Transverse colon (tissue), 4 donors: Measurements from ENCODE around the gene BLVRA. TPM values are rescaled to one million over a fixed set of nuclear protein-coding genes. Genes with fewer than 3 reads are reported as not detected.

Source experiments
- DNase-seq: peaks from one replicate; pipeline ENCODE4 v3.0.0-alpha.2; 2019
- H3K27ac ChIP-seq, 4 donors: fragments of 200-600 bp; sonication (generic); 2 replicates each; pipeline ENCODE4 v1.5.1; 2016 to 2018; ENCODE audit warnings: inconsistent platforms in 4 of 4
- H3K27me3 ChIP-seq: fragments of 200-600 bp; sonication (generic); 2 replicates; pipeline ENCODE4 v1.5.1; 2017; ENCODE audit warnings: inconsistent platforms
- H3K36me3 ChIP-seq, 4 donors: fragments of 200-600 bp; sonication (generic); 2 replicates each; pipeline ENCODE4 v1.5.1; 2017 to 2019; ENCODE audit warnings: inconsistent platforms in 4 of 4
- H3K4me1 ChIP-seq, 4 donors: fragments of 200-600 bp; sonication (generic); 2 replicates each; pipeline ENCODE4 v1.5.1; 2017 to 2020; ENCODE audit warnings: inconsistent platforms in 4 of 4
- H3K4me3 ChIP-seq, 4 donors: fragments of 200-600 bp; sonication (generic); 1 replicate in 1 of 4; 2 replicates in 3 of 4; pipeline versions ENCODE4 v1.5.1 to v1.6.1; 2017 to 2019; ENCODE audit warnings: inconsistent platforms in 4 of 4
- H3K9me3 ChIP-seq, 2 donors: fragments of 200-600 bp; sonication (generic); 2 replicates each; pipeline ENCODE4 v1.5.1; 2017 to 2019; ENCODE audit warnings: inconsistent platforms in 2 of 2
- EP300 ChIP-seq: sonication (generic); formaldehyde crosslinking; IDR thresholded peaks from one replicate; pipeline ENCODE4 v1.6.1; 2017; ENCODE audit warnings: antibody characterized with exemption, low read depth
- POLR2A ChIP-seq: fragments of 450-650 bp; IDR thresholded peaks from one replicate; pipeline ENCODE4 v1.6.1; 2016; ENCODE audit warnings: antibody characterized with exemption, mild to moderate bottlenecking, moderate library complexity
- POLR2AphosphoS5 ChIP-seq, 3 donors: sonication (generic); formaldehyde crosslinking; IDR thresholded peaks; one replicate each; pipeline ENCODE4 v1.6.1; 2016; ENCODE audit warnings: antibody characterized with exemption in 3 of 3
- WGBS, 2 donors: methylation state at CpG; one replicate each; pipeline ENCODE4 v1.1.5; 2018; ENCODE audit warnings: low coverage in 1 of 2; 5-methylcytosine and 5-hydroxymethylcytosine counted together
- in situ Hi-C, 4 donors: fragments of 200-750 bp; cut with MboI; loops; one replicate each; pipeline versions ENCODE4 v1.15.0 to v1.15.1; 2017; ENCODE audit warnings: low sequenced_read_pairs in 3 of 4, low pct_ligation_motif_present in 1 of 4, low pct_unique_long_range_greater_than_20kb in 1 of 4
- intact Hi-C: fragments of 100-400 bp; cut with DNase I; formaldehyde crosslinking; loops from one replicate; pipeline ENCODE4 v1.15.1; 2023; ENCODE audit warnings: low total_unique reads
- total RNA-seq, 4 donors: library from RNA; depleted of rRNA; stranded (reverse); fragments of >200 nt; gene quantifications; one replicate each; pipeline ENCODE4 v1.1.0, GENCODE V29; 2016
- TF ChIP-seq, protein P1 (sequence below), 5 experiments: fragments of 200-600 bp in 3 of 5; fragments of 450-650 bp in 2 of 5; sonication (generic) in 3 of 5; IDR thresholded peaks; 1 replicate in 2 of 5; 2 replicates in 3 of 5; pipeline ENCODE4 v1.5.1; 2016 to 2017; ENCODE audit warnings: antibody characterized with exemption in 5 of 5, inconsistent platforms in 3 of 5, mild to moderate bottlenecking in 2 of 5, moderate library complexity in 1 of 5

BLVRA gene
- total RNA-seq, 4 donors from 2014 or later = 1.5 to 119 (median 15.9) TPM

DNA sequence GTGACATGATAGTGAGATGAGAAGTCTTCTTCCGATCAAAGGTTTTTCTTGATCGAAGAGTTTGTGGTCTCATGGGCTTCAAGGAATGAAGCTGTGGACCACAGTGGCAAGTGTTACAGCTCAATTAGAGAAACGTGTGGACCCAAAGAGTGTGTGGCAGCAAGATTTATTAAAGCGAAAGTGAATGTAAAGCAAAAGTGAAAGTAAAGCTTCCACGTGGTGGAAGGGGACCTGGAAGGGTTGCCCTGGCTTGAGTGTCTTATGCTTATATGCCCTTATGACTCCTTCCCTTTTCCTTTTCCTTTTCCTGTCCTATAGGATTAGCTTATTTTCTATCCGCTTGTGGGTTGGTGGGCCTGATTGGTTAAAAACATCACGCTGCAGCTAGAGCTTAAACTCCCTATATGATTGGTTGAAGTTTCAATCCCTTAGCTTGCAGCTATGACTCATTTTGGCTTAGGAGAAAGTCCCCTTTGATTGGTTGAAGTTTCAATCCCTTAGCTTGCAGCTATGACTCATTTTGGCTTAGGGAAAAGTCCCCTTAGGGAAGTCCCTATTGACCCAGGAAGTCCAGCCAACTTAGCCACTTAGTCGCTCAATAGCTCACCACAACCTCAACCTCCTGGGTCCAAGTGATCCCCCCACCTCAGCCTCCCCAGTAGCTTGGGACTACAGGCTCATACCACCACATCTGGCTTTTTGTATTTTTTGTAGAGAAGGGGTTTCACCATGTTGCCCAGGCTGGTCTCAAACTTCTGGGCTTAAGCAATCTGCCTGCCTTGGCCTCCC lies 76.2 kb downstream of the BLVRA start:
- Histone ChIP-seq H3K4me3 (peak overlapping the region in 3 of 4 donors; percentile 5 to 32 (median 11)), H3K9me3 (no peaks in the 10 kb centered on the region), H3K27me3 (peaks cover 3% of the 10 kb centered on the region), H3K36me3 (no peaks in the 10 kb centered on the region), H3K27ac (no peak overlapping the region), H3K4me1 (peaks cover 0 to 12% (median 2%) of the 10 kb centered on the region in 4 donors)
- TF ChIP-seq POLR2A (no peak), POLR2AphosphoS5 (IDR thresholded peaks at IDR 0.05) (no peak), EP300 (no peak)
- TF ChIP-seq, protein P1, sequence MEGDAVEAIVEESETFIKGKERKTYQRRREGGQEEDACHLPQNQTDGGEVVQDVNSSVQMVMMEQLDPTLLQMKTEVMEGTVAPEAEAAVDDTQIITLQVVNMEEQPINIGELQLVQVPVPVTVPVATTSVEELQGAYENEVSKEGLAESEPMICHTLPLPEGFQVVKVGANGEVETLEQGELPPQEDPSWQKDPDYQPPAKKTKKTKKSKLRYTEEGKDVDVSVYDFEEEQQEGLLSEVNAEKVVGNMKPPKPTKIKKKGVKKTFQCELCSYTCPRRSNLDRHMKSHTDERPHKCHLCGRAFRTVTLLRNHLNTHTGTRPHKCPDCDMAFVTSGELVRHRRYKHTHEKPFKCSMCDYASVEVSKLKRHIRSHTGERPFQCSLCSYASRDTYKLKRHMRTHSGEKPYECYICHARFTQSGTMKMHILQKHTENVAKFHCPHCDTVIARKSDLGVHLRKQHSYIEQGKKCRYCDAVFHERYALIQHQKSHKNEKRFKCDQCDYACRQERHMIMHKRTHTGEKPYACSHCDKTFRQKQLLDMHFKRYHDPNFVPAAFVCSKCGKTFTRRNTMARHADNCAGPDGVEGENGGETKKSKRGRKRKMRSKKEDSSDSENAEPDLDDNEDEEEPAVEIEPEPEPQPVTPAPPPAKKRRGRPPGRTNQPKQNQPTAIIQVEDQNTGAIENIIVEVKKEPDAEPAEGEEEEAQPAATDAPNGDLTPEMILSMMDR (IDR thresholded peaks at IDR 0.05) = no peak
- intact Hi-C loops = loop anchor here (5.0 to 10.0 kb wide), 2 partner anchors 110 to 262 kb away; partner anchors contain the start of gene COA1
- no peak for DNase-seq
- in situ Hi-C loops = loop anchor here (5.0 to 25.0 kb wide), 8 partner anchors 97 to 900 kb away; partner anchors contain the start of genes STK17A (in 3 of the 4), MRPL32 (in 2 of the 4), PSMA2 (in 2 of the 4) and COA1 (in 1 of the 4)
- 53 to 54% methylated on average over 5 to 8 of the region's 8 CpGs for WGBS, 2 donors

DNA sequence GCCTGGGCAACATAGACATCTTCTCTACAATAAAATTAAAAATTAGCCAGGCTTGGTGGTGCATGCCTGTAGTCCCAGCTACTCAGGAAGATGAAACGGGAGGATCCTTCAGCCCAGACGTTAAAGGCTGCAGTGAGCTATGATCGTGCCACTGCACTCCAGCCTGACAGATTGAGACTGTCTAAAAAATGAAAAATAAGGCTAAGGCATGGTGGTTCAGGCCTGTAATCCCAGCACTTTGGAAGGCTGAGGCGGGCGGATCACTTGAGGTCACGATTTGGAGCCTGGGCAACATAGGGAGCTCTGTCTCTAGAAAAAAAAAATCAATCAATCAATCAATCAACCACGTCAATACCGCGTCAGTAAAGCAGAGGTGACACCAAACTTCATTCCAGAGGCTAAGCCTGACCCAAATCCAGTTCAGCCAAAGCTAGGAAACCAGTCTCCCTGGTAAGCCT lies 79.8 kb downstream of the BLVRA start:
- no peak for DNase-seq
- WGBS, 2 donors = 32 to 69% methylated on average over 3 to 9 of the region's 9 CpGs
- peak overlapping the region in 1 of 4 donors; percentile 17 for H3K27ac ChIP-seq
- no peaks in the 10 kb centered on the region for H3K9me3 ChIP-seq
- intact Hi-C loops (loop anchor here (2.0 to 10.0 kb wide), 2 partner anchors 113 to 255 kb away; partner anchors contain the start of genes COA1 and STK17A), in situ Hi-C loops (loop anchor here (5.0 to 25.0 kb wide), 8 partner anchors 101 to 903 kb away; partner anchors contain the start of genes STK17A (in 3 of the 4), MRPL32 (in 2 of the 4), PSMA2 (in 2 of the 4) and COA1 (in 1 of the 4))
- peaks cover 2% of the 10 kb centered on the region for H3K27me3 ChIP-seq
- H3K4me1 ChIP-seq = peaks cover 0 to 12% (median 2%) of the 10 kb centered on the region in 4 donors
- peak overlapping the region in 1 of 4 donors; percentile 33 for H3K4me3 ChIP-seq
- H3K36me3 ChIP-seq = no peaks in the 10 kb centered on the region
- TF ChIP-seq POLR2AphosphoS5 (IDR thresholded peaks at IDR 0.05) (no peak), POLR2A (no peak), EP300 (no peak)
- TF ChIP-seq, protein P1 (IDR thresholded peaks at IDR 0.05) = no peak

DNA sequence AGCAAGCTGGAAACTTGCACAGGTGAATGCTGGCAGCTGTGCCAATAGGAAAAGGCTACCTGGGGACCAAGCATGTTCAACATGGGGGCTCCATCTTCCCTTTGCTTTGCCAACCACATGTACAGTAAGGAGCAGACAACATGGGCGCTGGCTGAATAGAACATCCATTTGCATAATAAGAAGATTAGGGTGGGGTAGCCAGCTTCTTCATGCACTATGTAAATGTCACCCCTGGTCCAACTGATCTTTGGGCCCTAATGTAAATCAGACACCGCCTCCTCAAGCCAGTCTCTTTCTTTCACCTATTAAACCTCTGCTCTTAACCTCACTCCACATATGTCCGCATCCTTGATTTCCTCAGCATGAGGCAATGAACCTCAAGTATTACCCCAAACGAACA lies 84.8 kb downstream of the BLVRA start:
- 92% methylated on average over 4 of the region's 4 CpGs; no CpG with 5 or more reads in 1 of the 2 donors for WGBS, 2 donors
- Histone ChIP-seq H3K36me3 (no peaks in the 10 kb centered on the region), H3K4me1 (peaks cover 0 to 8% (median 2%) of the 10 kb centered on the region in 4 donors), H3K9me3 (no peaks in the 10 kb centered on the region), H3K4me3 (no peak overlapping the region), H3K27ac (no peak overlapping the region), H3K27me3 (peaks cover 2% of the 10 kb centered on the region)
- DNase-seq = no peak
- TF ChIP-seq POLR2A (no peak), POLR2AphosphoS5 (IDR thresholded peaks at IDR 0.05) (no peak), EP300 (no peak)
- TF ChIP-seq, protein P1 (IDR thresholded peaks at IDR 0.05) = no peak
- intact Hi-C loops = no loop called here
- in situ Hi-C loops = loop anchor here in 3 of 4 donors (25.0 kb wide), 5 partner anchors 106 to 906 kb away; partner anchors contain the start of genes STK17A (in 2 of the 3), COA1 (in 1 of the 3), MRPL32 (in 1 of the 3) and PSMA2 (in 1 of the 3)

DNA sequence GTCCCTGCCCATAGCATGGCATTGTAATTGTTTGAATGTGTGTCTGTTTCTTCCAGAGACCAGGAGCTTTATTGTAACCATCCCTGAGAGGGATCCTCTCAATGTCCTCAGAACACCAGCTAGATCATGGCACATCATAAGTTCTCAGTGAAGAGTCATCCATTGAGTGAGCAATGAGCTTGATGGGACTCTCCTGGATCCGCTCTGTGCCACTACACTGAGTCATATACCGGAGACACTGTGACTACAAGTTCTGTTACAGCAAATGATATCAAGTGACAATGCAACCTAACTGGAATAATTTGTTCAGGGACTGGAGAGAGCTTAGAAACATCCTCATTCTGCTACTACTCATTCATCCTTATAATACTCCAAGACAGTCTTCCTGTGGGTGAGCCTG lies 85.8 kb downstream of the BLVRA start:
- intact Hi-C loops (no loop called here), in situ Hi-C loops (loop anchor here in 3 of 4 donors (25.0 kb wide), 5 partner anchors 107 to 907 kb away; partner anchors contain the start of genes STK17A (in 2 of the 3), COA1 (in 1 of the 3), MRPL32 (in 1 of the 3) and PSMA2 (in 1 of the 3))
- Histone ChIP-seq H3K9me3 (no peaks in the 10 kb centered on the region), H3K27me3 (peaks cover 2% of the 10 kb centered on the region), H3K27ac (no peak overlapping the region), H3K36me3 (no peaks in the 10 kb centered on the region), H3K4me3 (no peak overlapping the region), H3K4me1 (peaks cover 0 to under 1% (median 0%) of the 10 kb centered on the region in 4 donors)
- 91% methylated on average over 2 of the region's 2 CpGs; no CpG with 5 or more reads in 1 of the 2 donors for WGBS, 2 donors
- no peak for DNase-seq
- TF ChIP-seq, protein P1 (IDR thresholded peaks at IDR 0.05) = no peak
- TF ChIP-seq POLR2A (no peak), EP300 (no peak), POLR2AphosphoS5 (IDR thresholded peaks at IDR 0.05) (no peak)
